GM18873 (cell line): ENCODE data around the gene USP17L22.
"Not testable (repeated sequence)": the region's sequence is repeated elsewhere in the genome, so short reads cannot be mapped to it uniquely, and the experiment has no call there.

Source experiments
- ATAC-seq: cut with Tn5 transposase; IDR thresholded peaks from one replicate; pipeline ENCODE4 v1.9.1; 2021; ENCODE audit warnings: mild to moderate bottlenecking, moderate library complexity, moderate number of reproducible peaks; ENCODE audit not compliant: unreplicated experiment, low FRiP score

The USP17L22 gene, protein sequence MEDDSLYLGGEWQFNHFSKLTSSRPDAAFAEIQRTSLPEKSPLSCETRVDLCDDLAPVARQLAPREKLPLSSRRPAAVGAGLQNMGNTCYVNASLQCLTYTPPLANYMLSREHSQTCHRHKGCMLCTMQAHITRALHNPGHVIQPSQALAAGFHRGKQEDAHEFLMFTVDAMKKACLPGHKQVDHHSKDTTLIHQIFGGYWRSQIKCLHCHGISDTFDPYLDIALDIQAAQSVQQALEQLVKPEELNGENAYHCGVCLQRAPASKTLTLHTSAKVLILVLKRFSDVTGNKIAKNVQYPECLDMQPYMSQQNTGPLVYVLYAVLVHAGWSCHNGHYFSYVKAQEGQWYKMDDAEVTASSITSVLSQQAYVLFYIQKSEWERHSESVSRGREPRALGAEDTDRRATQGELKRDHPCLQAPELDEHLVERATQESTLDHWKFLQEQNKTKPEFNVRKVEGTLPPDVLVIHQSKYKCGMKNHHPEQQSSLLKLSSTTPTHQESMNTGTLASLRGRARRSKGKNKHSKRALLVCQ

DNA sequence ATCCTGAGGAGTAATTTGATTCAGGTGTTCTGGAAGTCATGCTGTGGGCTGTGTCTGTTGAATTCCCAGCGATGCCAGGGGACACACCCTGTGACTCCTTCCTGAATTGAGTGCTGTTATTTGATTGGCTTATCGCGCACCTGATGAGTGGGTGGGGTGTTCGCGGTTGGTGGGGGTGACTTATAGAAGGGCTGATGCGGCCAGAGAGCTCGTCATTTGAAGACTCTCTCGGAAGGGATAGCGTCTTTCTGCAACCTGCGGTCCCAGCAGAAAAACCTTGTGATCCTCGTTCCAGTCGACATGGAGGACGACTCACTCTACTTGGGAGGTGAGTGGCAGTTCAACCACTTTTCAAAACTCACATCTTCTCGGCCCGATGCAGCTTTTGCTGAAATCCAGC, at the start of gene USP17L22:
USP17L22 (plus strand) TSS at position 301 of the 400 bp plus-strand sequence; CDS start at position 301, 0 bp downstream.
- not testable (repeated sequence) for ATAC-seq

DNA sequence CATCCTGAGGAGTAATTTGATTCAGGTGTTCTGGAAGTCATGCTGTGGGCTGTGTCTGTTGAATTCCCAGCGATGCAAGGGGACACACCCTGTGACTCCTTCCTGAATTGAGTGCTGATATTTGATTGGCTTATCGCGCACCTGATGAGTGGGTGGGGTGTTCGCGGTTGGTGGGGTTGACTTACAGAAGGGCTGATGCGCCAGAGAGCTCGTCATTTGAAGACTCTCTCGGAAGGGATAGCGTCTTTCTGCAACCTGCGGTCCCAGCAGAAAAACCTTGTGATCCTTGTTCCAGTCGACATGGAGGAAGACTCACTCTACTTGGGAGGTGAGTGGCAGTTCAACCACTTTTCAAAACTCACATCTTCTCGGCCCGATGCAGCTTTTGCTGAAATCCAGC, 47.6 kb upstream of the USP17L22 start, which contains the start of gene USP17L12:
USP17L12 (plus strand) TSS at position 301 of the 400 bp plus-strand sequence; CDS start at position 301, 0 bp downstream.
- not testable (repeated sequence) for ATAC-seq

DNA sequence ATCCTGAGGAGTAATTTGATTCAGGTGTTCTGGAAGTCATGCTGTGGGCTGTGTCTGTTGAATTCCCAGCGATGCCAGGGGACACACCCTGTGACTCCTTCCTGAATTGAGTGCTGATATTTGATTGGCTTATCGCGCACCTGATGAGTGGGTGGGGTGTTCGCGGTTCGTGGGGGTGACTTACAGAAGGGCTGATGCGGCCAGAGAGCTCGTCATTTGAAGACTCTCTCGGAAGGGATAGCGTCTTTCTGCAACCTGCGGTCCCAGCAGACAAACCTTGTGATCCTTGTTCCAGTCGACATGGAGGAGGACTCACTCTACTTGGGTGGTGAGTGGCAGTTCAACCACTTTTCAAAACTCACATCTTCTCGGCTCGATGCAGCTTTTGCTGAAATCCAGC, 42.8 kb upstream of the USP17L22 start, which contains the start of gene USP17L13:
USP17L13 (plus strand) TSS at position 301 of the 400 bp plus-strand sequence; CDS start at position 301, 0 bp downstream.
- ATAC-seq, result not testable (repeated sequence)

DNA sequence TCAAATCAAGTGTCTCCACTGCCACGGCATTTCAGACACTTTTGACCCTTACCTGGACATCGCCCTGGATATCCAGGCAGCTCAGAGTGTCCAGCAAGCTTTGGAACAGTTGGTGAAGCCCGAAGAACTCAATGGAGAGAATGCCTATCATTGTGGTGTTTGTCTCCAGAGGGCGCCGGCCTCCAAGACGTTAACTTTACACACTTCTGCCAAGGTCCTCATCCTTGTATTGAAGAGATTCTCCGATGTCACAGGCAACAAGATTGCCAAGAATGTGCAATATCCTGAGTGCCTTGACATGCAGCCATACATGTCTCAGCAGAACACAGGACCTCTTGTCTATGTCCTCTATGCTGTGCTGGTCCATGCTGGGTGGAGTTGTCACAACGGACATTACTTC, 37.2 kb upstream of the USP17L22 start:
- ATAC-seq, result not testable (repeated sequence)

DNA sequence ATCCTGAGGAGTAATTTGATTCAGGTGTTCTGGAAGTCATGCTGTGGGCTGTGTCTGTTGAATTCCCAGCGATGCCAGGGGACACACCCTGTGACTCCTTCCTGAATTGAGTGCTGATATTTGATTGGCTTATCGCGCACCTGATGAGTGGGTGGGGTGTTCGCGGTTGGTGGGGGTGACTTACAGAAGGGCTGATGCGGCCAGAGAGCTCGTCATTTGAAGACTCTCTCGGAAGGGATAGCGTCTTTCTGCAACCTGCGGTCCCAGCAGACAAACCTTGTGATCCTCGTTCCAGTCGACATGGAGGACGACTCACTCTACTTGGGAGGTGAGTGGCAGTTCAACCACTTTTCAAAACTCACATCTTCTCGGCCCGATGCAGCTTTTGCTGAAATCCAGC, 33.3 kb upstream of the USP17L22 start, which contains the start of gene USP17L15:
USP17L15 (plus strand) TSS at position 301 of the 400 bp plus-strand sequence; CDS start at position 301, 0 bp downstream.
- ATAC-seq, result not testable (repeated sequence)

DNA sequence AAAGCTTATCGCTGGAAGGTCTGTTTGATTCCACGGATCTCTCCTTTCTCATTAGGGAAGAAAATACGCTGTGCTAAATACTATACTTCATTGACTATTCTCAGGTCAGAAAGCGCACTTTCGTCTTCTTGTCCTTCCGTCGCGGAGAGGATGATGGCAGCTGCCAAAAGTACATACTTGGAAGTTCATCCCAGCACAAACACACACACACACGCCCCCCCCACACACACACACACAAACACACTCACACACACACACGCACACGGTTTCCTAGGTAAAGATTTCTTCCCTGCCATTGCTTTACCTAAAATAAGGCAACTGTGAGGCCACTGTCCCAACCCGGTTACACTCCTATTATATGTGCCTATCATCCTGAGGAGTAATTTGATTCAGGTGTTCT, 29.0 kb upstream of the USP17L22 start:
- ATAC-seq, result not testable (repeated sequence)

DNA sequence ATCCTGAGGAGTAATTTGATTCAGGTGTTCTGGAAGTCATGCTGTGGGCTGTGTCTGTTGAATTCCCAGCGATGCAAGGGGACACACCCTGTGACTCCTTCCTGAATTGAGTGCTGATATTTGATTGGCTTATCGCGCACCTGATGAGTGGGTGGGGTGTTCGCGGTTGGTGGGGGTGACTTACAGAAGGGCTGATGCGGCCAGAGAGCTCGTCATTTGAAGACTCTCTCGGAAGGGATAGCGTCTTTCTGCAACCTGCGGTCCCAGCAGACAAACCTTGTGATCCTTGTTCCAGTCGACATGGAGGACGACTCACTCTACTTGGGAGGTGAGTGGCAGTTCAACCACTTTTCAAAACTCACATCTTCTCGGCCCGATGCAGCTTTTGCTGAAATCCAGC, 23.8 kb upstream of the USP17L22 start, which contains the start of gene USP17L17:
USP17L17 (plus strand) TSS at position 301 of the 400 bp plus-strand sequence; CDS start at position 301, 0 bp downstream.
- not testable (repeated sequence) for ATAC-seq

DNA sequence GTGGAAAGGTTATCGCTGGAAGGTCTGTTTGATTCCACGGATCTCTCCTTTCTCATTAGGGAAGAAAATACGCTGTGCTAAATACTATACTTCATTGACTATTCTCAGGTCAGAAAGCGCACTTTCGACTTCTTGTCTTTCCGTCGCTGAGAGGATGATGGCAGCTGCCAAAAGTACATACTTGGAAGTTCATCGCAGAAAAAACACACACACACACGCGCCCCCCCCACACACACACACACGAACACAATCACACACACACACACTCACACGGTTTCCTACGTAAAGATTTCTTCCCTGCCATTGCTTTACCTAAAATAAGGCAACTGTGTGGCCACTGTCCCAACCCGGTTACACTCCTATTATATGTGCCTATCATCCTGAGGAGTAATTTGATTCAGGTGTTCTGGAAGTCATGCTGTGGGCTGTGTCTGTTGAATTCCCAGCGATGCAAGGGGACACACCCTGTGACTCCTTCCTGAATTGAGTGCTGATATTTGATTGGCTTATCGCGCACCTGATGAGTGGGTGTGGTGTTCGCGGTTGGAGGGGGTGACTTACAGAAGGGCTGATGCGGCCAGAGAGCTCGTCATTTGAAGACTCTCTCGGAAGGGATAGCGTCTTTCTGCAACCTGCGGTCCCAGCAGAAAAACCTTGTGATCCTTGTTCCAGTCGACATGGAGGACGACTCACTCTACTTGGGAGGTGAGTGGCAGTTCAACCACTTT, 19.3 kb upstream of the USP17L22 start, which contains the start of gene USP17L18:
USP17L18 (plus strand) TSS at position 678 of the 728 bp plus-strand sequence; CDS start at position 678, 0 bp downstream.
- ATAC-seq, result not testable (repeated sequence)

DNA sequence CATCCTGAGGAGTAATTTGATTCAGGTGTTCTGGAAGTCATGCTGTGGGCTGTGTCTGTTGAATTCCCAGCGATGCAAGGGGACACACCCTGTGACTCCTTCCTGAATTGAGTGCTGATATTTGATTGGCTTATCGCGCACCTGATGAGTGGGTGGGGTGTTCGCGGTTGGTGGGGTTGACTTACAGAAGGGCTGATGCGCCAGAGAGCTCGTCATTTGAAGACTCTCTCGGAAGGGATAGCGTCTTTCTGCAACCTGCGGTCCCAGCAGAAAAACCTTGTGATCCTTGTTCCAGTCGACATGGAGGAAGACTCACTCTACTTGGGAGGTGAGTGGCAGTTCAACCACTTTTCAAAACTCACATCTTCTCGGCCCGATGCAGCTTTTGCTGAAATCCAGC, 14.3 kb upstream of the USP17L22 start, which contains the start of gene USP17L19:
USP17L19 (plus strand) TSS at position 301 of the 400 bp plus-strand sequence; CDS start at position 301, 0 bp downstream.
- not testable (repeated sequence) for ATAC-seq

DNA sequence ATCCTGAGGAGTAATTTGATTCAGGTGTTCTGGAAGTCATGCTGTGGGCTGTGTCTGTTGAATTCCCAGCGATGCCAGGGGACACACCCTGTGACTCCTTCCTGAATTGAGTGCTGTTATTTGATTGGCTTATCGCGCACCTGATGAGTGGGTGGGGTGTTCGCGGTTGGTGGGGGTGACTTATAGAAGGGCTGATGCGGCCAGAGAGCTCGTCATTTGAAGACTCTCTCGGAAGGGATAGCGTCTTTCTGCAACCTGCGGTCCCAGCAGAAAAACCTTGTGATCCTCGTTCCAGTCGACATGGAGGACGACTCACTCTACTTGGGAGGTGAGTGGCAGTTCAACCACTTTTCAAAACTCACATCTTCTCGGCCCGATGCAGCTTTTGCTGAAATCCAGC, 9.6 kb upstream of the USP17L22 start, which contains the start of gene USP17L20:
USP17L20 (plus strand) TSS at position 301 of the 400 bp plus-strand sequence; CDS start at position 301, 0 bp downstream.
- ATAC-seq, result not testable (repeated sequence)

DNA sequence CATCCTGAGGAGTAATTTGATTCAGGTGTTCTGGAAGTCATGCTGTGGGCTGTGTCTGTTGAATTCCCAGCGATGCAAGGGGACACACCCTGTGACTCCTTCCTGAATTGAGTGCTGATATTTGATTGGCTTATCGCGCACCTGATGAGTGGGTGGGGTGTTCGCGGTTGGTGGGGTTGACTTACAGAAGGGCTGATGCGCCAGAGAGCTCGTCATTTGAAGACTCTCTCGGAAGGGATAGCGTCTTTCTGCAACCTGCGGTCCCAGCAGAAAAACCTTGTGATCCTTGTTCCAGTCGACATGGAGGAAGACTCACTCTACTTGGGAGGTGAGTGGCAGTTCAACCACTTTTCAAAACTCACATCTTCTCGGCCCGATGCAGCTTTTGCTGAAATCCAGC, 4.8 kb upstream of the USP17L22 start, which contains the start of gene USP17L21:
USP17L21 (plus strand) TSS at position 301 of the 400 bp plus-strand sequence; CDS start at position 301, 0 bp downstream.
- ATAC-seq, result not testable (repeated sequence)

DNA sequence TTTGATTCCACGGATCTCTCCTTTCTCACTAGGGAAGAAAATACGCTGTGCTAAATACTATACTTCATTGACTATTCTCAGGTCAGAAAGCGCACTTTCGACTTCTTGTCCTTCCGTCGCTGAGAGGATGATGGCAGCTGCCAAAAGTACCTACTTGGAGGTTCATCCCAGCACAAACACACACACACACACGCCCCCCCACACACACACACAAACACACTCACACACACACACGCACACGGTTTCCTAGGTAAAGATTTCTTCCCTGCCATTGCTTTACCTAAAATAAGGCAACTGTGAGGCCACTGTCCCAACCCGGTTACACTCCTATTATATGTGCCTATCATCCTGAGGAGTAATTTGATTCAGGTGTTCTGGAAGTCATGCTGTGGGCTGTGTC, 4.3 kb downstream of the USP17L22 start:
- not testable (repeated sequence) for ATAC-seq
